GM19238 (cell line): ENCODE measurements around the gene TEDC1.

Source experiments
- DNase-seq: peaks from one replicate; pipeline ENCODE4 v3.0.0; 2011; ENCODE audit warnings: low spot score; ENCODE audit not compliant: insufficient read length

Gene TEDC1

DNA sequence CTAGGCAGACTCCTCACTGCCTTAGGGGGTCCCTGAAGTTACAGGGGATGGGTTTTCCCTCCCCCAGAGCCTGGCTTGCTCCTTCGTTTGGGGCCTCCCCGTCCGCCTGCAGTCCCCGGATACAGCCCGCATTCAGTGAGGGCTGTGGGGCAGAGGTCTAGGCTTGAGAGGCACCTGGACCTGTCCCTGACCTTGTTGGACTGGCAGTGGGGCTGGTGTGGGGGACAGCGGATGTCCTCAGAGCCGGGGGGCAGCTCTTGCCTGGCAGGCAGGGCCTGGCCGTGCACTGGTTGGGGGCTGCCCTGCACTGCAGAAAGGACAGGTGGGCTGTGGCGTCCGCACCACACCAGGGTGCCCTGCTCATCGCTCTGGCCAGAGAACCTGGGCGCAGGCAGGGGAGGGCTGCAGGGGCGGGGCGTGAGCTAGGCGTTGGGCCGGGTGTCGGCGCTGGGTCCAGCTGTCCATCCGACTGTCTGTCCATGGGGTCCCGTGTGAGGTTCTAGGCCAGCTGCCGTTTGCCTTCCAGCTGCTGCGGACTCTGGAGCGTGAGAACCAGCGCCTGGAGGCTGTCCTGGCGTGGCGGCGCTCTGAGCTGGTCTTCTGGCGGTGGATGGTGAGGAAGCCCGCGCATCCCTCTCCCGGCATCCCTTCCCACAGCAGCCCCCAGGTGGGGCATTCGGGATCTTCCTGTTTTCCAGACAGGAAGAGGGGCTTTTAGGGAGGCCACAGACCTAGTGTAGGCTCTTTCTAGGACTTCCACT is 6.0 kb downstream of the TEDC1 start:
- DNase-seq = no peak

DNA sequence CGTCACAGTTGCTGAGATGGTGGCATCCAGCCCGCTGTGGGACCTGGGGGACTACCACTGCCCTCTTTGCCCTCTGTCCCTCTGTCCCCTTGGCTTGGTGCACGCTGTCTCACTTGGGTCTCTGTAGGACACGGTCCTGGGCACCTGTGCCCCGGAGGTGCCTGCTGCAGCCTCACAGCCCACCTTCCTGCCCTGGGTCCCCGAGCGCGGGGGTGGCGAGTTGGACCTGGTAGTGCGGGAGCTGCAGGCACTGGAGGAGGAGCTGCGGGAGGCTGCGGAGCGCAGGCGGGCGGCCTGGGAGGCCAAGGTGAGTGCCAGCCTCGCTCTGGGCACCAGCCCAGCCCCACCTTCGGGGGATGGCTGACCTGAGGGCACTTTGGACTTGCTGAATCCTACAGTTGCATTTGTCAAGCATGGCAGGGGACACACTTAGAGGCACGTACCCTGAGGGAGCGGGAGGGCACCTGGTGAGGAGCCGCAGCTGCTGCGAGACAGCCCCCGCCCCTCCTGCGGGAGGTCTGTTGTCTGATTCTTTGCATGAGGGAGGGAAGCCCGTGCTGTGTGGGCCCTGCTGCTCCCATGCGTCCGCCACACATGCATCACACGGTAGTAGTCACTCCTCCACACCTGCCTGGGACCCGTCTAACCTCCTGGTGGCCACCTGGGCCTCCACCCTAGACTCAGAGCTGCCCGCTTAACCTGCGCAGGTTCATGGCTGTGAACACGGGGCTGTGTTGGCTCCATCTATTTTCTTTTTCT is 6.8 kb downstream of the TEDC1 start:
- no peak for DNase-seq

DNA sequence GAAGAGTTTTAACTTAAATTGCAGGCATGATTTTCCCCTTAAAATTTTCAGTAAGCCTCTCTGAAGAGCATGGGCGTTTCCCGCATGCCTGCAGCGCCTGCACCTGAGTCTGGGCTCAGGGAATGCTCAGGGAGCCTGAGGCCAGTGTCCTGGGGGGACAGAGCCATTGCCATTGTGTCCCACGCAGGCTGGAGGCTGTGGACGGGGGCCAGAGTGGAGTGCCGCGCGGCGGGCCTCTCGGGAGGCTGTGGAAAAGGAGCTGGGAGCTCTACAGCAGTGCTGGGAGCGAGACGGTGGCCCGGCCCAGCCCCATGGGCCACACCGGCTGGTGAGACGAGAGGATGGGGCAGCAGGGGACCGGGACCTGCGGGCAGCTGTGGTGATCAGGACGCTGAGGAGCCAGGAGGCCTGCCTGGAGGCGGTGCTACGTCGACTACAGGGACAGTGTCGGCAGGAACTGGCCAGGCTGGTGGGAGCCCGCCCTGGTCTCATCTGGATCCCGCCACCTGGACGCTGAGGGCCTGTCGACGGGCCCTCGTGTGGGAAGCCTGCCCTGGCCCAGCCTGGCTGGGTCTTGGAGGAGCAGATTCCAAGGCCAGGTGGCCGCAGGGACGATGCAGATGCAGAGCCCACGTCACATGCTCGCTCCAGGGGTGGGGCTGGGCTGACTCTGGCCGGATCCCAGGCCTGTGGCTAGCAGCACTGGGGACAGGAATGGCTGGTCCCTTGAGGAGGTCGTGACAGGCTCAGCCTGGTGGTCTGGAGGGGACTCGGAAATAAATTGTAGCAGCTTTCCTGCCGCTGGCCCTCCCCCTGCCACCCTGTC is 7.6 kb downstream of the TEDC1 start:
- DNase-seq = no peak

DNA sequence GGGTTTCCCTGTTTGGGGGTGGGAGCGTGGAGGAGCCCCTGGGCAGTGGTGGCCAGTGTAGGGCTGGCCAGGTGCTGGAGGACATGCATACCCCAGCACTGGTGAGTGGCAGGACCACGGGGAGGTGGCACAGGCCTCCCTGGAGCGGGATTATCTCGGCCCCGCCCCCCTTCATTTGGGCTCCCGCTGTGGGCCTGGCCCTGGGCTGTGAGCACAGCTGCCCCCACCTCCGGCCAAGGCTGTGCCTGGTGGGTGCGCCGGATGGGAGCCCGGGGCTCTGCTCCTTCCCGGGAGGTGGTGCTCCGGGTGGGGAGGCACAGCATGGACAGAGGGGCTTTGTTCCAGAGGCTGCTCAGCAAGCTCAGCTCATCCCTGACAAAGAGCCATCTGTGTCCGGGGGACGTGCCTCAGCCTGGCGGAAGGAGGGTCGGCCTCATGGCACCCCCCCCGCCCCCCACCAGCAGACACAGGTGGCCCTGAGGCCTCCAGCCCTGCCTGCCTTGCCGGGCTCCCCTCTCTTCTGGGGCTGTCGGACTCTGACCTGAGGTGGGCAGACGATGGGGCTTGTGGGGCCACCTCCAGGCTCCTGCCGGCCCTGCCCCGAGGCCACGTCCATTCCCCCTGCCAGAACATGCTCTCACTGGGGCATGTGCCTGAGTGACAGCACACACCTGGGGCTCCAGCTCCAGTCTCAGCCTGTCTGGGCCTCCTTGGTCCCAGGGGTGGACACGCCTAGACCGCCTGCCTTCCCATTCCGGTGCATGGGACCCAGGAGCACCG is 8.4 kb downstream of the TEDC1 start:
- DNase-seq = no peak

DNA sequence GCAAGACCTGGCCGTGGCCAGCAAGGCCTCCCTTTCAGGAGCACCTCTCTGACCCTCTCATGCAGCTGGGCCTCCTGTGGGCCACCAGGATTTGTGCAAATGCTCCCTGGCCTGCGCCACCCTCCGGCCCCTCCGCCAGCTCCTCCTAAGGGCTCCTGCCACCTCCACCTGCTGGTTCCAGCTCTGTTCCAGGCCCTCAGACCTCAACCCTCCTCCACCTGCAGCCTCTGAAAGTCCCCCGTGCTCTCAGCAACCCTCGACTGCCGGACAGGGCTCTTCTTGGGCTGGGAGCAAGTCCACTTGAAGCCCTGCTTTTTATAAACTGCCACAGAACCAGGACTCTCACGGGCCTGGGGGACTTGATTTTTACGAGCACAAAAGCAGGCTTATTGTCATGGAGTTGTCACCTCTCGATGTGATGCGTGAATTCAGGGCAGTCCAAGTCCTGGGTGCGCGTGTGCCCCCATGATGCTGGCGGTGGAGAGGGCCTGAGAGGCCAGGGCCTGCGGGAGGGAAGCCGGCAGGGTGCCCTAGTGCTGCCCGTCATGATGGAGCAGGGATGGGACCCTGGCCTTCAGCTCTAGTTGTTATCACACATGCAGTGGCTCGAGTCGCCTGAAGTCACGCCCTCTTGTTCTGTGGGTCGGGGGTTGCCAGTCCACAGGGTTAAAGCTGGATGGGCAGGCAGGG is 9.1 kb downstream of the TEDC1 start:
- no peak for DNase-seq

DNA sequence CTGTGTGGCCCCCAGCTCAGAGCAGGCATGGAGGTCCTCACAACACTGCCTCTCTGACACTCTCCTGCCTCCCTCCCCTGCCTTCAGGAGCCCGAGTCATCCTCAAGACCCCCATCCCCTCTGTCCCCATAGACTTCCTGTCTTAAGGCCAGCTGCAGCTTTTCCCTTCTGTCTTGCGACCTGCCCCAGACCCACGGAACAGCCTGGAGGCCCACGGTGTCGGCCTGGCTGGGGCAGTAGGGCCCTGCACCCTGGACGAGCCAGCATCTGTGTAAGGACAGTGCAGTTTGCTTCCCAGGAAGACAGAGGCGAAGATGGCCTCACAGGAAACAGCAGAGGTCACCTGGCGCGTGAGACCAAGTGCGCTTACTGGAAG is 9.7 kb downstream of the TEDC1 start:
- no peak for DNase-seq

DNA sequence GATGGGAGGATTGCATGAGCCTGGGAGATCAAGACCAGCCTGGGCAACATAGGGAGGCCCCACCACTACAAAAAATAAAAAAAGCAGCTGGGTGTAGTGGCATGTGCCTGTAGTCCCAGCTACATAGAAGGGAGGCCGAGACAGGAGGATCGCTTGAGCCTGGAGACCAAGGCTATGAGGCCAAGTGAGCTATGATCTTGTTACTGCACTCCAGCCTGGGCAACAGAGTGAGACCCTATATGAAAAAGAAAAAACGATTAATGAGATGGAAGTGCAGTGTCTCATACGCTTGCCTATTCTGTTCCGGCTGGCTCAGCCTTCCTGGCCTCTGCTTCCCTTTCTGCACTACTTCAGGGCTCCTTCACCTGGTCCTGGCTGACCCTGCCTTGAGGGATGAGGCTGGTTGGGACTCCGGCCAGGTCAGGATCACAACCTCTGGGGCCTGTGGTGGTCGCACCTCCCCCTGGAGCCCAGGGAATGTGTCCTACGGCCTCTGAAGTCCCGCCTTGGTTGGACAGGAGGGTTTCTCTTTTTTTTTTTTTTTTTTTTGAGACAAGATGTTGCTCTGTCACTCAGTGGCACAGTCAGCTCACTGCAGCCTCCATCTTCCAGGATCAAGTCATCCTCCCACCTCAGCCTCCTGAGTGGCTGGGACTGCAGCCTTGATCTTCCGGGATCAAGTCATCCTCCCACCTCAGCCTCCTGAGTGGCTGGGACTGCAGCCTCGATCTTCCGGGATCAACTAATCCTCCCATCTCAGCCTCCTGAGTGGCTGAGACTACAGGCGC is 10.7 kb downstream of the TEDC1 start:
- no peak for DNase-seq

DNA sequence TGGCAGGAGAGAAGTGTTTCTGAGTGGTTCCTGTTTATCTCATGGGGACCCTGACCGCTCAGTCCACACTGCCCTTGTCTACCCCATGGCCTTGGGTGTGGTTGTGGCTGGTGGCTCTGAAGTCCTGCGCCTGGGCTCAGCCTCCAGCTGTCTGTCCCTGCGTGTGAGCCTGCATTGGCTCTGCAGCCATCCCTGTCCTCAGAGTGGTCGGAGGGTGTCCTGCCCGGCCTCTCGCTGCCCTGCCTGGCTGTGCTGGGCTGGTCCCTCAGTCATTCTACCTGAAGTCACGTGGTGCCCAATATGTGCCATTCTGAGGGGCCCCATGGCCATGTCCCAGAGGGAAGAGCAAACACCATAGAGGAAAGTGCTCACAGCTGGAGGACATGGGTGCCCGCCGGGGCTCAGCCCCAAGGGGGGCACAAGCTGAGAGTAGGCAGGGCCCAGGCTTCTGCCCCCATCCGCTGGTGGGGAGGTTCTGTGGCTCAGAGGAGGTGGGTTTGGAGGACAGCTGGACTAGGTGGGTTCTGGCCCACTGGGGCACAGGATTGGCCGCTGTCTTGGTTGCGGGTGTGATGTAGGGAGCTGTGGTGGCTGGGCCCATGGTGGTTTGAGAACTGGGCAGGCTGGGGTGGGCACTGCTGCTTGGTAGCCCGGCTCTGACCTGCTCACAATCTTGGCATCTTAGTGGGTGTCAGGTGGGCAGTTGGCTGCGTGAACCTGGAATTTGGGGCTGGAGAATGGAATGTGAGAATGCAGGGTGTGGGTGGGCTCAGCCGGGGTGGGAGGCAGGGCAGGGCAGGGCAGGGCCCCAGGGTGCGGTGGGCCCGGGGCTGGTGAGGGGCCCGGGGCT is 11.6 kb downstream of the TEDC1 start:
- no peak for DNase-seq

DNA sequence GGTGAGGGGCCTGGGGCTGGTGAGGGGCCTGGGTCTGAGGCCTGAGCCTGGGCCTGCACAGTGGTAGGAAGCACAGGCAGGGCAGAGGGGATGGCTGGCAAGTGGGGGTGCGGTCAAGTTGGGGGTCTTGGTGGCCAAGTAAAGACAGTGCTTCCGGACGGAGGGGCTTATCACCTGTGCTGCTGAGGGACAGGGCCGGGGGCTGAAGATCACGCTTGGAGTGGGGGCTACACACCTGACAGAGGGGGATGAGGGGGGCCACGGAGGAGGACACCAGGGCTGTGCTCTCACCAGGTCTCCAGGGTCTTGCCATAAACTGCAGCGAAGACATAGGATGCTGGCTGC is 12.2 kb downstream of the TEDC1 start:
- no peak for DNase-seq

DNA sequence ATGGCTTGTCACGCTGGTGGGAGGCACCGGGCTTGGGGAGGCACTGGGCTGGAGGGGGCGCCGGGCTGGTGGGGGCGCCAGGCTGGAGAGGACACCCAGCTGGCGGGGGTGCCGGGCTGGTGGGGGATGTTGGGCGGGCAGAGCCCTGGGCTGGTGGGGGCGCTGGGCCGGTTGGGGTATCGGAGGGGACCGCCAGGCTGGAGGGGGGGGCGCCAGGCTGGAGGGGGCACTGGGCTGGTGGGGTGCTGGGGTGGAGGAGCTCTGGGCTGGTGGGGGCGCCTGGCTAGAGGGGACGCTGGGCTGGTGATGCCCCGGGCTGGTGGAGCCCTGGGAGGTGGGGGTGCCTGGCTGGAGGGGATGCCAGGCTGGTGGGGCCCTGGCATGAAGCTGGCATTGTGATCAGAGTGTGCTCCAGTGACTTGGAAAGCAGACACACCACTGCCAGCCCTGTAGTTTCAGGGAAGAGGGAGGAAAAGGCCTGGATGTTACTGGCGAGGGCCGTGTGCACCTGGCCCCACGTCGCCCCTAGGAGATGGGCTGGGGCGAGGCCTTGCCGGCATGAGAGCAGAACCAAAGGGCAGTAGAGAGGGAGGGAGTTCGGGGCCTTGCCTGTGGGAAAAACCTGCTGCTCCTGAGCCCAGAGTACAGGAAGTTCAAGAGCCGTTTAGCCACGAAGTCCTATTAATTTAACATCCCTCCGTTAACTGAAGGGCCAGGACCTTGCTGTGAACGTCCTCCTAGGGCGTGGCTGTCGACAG is 13.1 kb downstream of the TEDC1 start:
- no peak for DNase-seq

DNA sequence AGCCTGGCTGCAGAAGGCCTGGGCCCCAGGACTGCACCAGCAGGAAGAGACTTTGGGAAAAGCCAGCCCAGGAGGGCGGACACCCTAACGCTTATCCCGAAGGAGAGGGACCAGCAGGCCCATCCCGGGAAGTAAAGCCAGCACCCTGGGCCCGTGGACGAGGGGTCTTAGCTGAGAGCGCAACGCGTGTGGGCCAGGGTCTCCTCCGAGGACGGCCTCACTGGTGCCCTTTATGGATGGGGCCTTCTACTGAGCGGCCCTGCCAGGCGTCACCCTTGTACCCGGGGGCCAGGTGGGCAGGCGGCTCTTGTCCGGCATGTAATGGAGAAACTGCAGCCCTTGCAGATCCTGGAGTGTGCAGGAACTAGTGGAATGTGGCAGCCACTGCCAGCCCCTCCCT is 14.1 kb downstream of the TEDC1 start:
- no peak for DNase-seq

DNA sequence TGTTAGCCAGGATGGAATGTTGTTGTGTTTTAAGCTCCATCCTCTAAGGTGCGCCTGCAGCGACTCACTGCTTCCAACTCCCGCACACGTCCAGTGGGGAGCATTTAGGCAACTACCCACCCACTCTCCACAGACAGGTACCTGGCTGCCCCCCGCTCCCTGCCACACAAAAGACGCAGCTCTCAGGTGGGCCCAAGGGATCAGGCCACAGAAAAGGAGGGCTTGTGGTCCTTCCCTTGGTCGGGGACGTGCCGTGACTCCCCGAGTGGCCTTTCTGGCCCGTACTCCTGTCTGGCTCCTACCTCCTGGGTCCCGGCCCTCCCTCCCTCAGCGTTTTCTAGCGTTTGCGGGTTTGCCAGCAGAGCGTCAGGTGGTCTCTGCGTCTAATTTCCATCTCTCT is 16.2 kb downstream of the TEDC1 start:
- DNase-seq = no peak

DNA sequence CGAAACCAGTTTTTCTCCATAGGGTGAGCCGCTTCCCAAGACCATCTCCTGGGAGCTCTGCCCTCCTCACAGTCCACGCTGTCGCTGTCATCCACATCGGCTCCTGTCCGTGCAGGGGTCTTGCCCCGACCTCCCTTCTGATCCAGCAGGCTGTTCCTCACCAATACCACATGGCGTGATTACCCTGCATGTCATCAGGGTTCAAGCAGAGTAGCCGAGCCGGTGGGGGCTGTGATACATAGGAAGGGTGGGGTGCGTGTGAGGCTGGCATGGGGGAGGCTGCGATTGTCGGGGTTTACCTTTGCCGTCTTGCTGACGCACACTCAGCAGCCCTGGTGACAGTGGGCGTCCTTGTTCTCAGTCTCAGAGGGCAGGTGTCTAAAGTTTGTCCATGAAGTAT is 17.0 kb downstream of the TEDC1 start:
- DNase-seq = no peak

DNA sequence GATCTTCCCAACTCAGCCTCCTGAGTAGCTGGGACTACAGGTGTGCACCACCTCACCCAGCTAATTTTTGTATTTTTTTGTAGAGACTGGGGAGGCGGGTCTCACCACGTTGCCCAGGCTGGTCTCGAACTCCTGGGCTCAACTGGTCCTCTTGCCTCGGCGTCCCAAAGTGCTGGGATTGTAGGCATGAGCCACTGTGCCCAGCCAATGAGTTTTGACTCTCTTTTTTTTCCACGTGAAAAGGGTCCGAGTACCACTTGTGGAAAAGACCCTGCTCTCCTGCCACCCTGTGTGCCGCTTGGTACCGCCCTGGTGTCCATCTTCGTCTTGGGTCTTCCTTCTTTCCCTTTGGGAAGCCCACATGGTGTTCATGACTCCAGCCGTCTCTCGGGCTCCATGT is 17.6 kb downstream of the TEDC1 start:
- no peak for DNase-seq

DNA sequence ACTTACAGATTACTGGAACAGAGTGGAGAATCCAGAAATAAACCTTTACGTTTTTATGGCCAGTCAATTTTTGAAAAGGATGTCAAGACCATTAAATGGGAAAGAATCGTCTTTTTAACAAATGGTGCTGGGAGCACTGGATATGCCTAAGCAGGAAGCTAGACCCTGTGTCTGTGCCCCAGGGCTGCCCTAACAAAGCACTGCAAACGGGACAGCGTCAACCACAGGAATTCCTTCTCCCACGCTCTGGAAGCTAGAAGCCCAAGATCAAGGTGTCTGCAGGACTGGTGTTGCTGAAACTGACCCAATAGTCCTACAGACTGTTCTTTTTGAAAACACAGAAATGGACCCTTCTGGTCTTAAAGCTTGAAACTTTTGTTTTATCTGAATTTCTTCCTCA is 26.1 kb downstream of the TEDC1 start:
- no peak for DNase-seq

DNA sequence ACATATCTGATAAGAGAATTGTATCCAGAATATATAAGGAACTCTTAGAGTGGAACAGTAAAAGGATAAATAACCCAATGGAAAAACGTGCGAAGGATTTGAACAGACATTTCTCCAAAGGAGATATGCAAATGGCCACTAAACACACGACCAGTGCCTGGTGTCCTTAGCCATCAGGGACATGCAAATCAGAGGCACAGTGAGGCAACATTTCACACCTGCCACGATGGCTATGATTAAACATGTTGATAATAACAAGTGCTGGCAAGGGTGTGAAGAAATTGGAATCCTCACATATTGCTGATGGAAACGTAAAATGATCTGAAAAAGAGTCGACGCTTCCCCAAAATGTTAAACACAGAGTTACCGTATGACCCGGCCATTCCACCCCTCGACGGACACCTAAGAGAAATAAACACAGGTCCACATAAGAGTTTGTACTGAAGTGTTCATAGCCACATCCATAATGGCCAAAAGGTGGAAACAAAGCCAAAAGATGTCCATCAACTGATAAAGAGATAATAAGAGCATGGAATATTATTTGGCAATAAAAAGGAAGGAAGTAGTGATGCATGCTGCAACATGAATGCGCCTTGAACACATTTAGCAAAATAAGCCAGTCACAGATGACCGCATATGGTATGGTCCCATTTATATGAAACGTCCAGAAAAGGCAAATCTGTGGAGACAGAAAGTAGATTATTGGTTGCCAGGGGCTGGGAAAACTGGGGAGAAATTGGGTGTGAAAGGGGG is 29.1 kb downstream of the TEDC1 start:
- DNase-seq = no peak

DNA sequence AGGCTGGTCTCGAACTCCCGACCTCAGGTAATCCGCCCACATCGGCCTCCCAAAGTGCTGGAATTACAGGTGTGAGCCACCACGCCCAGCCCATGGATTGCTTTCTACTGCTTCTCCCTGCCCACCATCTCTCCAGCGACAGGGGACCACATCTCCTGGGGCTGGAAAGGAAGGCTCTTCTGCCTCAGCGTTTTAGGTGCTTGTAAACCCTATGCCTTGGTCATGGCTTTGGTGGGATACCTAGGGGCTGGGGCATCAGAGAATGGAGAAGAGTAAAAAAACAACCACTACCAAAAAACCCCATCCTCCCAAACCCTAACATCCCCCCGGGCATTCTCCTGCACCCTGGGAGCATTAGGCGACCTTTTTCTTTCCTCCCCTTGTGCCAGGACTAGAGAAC is 34.3 kb downstream of the TEDC1 start:
- no peak for DNase-seq
